ENCODE results near the gene UBR4. TPM values are rescaled to one million over a fixed set of nuclear protein-coding genes. Genes with fewer than 3 reads are reported as not detected.

Gene UBR4
- total and polyA plus RNA-seq, 2 of the 8 experiments (the other 6 are each of a cell fraction or from before 2014, with no cell fraction given) = 139 to 152 TPM

GRCh38 chr1:19046972-19047731 is 162.9 kb downstream of the UBR4 start (continued):
- TF ChIP-seq CBX8 (IDR thresholded peaks at IDR 0.05; ENCODE audit: borderline replicate concordance, low read depth, low read length) (no peak), ASH2L (IDR thresholded peaks at IDR 0.05; ENCODE audit: low read length) (no peak), RXRA (IDR thresholded peaks at IDR 0.05; ENCODE audit: insufficient read depth, low read depth, low read length) (no peak)
